HepG2 (cell line): Measurements from ENCODE around the gene XRCC5. TPM values are rescaled to one million over a fixed set of nuclear protein-coding genes. Genes with fewer than 3 reads are reported as not detected.
A peak's percentile ranks its signal among the peaks of the same experiment; 100 is the strongest.

Source experiments
- AGO2 ChIP-seq: fragments of 200-400 bp; formaldehyde crosslinking; optimal IDR thresholded peaks from 2 replicates; pipeline ENCODE3; 2017; ENCODE audit warnings: mild to moderate bottlenecking, low read depth, low read length, moderate library complexity
- CSRNP2 ChIP-seq: sonication (generic); formaldehyde crosslinking; conservative IDR thresholded peaks from 2 replicates; pipeline ENCODE4 v1.8.0; 2022; ENCODE audit warnings: low read depth, missing genetic modification reagents
- HMGA1 ChIP-seq: sonication (generic); formaldehyde crosslinking; conservative IDR thresholded peaks from 2 replicates; pipeline ENCODE4 v1.4.0; 2020; ENCODE audit warnings: missing genetic modification reagents
- HOMEZ ChIP-seq: IDR thresholded peaks from 2 replicates; pipeline ENCODE4 v1.6.1; 2016; ENCODE audit warnings: low read depth
- IRF1 ChIP-seq: sonication (generic); formaldehyde crosslinking; IDR thresholded peaks from 2 replicates; pipeline ENCODE4 v1.4.0; 2020; ENCODE audit warnings: low read depth, mild to moderate bottlenecking, missing genetic modification reagents
- MATR3 ChIP-seq: sonication (generic); formaldehyde crosslinking; IDR thresholded peaks from 2 replicates; pipeline ENCODE4 v1.4.0; 2020; ENCODE audit warnings: missing genetic modification reagents
- POGZ ChIP-seq: sonication (generic); formaldehyde crosslinking; IDR thresholded peaks from 2 replicates; pipeline ENCODE4 v1.4.0; 2020; ENCODE audit warnings: mild to moderate bottlenecking, missing genetic modification reagents
- SMAD1 ChIP-seq: sonication (generic); formaldehyde crosslinking; IDR thresholded peaks from 2 replicates; pipeline ENCODE4 v1.4.0; 2020; ENCODE audit warnings: missing genetic modification reagents, low read depth, mild to moderate bottlenecking, borderline replicate concordance
- SSRP1 ChIP-seq: IDR thresholded peaks from 2 replicates; pipeline ENCODE4 v1.6.1; 2016; ENCODE audit warnings: control low read depth
- ZC3H4 ChIP-seq: sonication (generic); formaldehyde crosslinking; IDR thresholded peaks from 2 replicates; pipeline ENCODE4 v1.4.0; 2020; ENCODE audit warnings: missing genetic modification reagents, borderline replicate concordance
- ZFP36L1 ChIP-seq: sonication (generic); formaldehyde crosslinking; IDR thresholded peaks from 2 replicates; pipeline ENCODE4 v1.8.0; 2022; ENCODE audit warnings: mild to moderate bottlenecking, missing genetic modification reagents, moderate library complexity
- ZNF101 ChIP-seq: sonication (generic); formaldehyde crosslinking; IDR thresholded peaks from 2 replicates; pipeline ENCODE4 v1.4.0; 2020; ENCODE audit warnings: mild to moderate bottlenecking, low read depth, missing genetic modification reagents, borderline replicate concordance
- ZNF318 ChIP-seq: sonication (generic); formaldehyde crosslinking; IDR thresholded peaks from 2 replicates; pipeline ENCODE4 v1.4.0; 2020; ENCODE audit warnings: mild to moderate bottlenecking, missing genetic modification reagents
- ZNF329 ChIP-seq: sonication (generic); formaldehyde crosslinking; IDR thresholded peaks from 2 replicates; pipeline ENCODE4 v1.9.0; 2021; ENCODE audit warnings: low read depth, mild to moderate bottlenecking, missing genetic modification reagents
- ZNF446 ChIP-seq: sonication (generic); formaldehyde crosslinking; IDR thresholded peaks from 2 replicates; pipeline ENCODE4 v1.5.0; 2020; ENCODE audit warnings: mild to moderate bottlenecking, missing genetic modification reagents
- ZNF616 ChIP-seq: sonication (generic); formaldehyde crosslinking; IDR thresholded peaks from 2 replicates; pipeline ENCODE4 v1.5.0; 2020; ENCODE audit warnings: low read depth, mild to moderate bottlenecking, missing genetic modification reagents
- ZSCAN21 ChIP-seq: sonication (generic); formaldehyde crosslinking; IDR thresholded peaks from 2 replicates; pipeline ENCODE4 v1.8.0; 2022; ENCODE audit warnings: mild to moderate bottlenecking, missing genetic modification reagents, moderate library complexity, borderline replicate concordance
- polyA plus RNA-seq, 8 experiments: library from polyadenylated mRNA; depleted of rRNA in 3 of 8; stranded (reverse) in 7 of 8; unstranded in 1 of 8; fragments of >200 nt; fragmentation: Illumina TruSeq in 4 of 8; extraction: Trizol in 4 of 8; gene quantifications; 2 replicates each; pipeline versions ENCODE4 v1.2.1 to v1.2.3, GENCODE V29; 2011 to 2016; ENCODE audit warnings: low read depth in 4 of 8, missing spikeins in 1 of 8, mixed read lengths in 1 of 8; ENCODE audit not compliant: insufficient read depth in 1 of 8
- total RNA-seq, 5 experiments: library from RNA; depleted of rRNA; stranded (reverse); fragments of >200 nt; fragmentation: Illumina TruSeq; extraction: Trizol; gene quantifications; 2 replicates each; pipeline ENCODE4 v1.2.3, GENCODE V29; 2016; ENCODE audit warnings: low read depth in 1 of 5

XRCC5 gene
- total and polyA plus RNA-seq, 2 of the 13 experiments (the other 11 are each of a cell fraction or from before 2014, with no cell fraction given): 264 to 454 TPM

- TF ChIP-seq ZNF318 (CRISPR knock-in tag): no peak
- no peak for TF ChIP-seq ZFP36L1 (CRISPR knock-in tag)
- TF ChIP-seq CSRNP2 (CRISPR knock-in tag): no peak
- no peak for TF ChIP-seq ZNF446
- no peak for TF ChIP-seq HOMEZ (CRISPR knock-in tag)
- TF ChIP-seq ZNF616 (CRISPR knock-in tag): no peak
- TF ChIP-seq SSRP1 (CRISPR knock-in tag): peak; percentile 43; the same call in 1 of the 2 replicates
- no peak for TF ChIP-seq POGZ
- no peak for TF ChIP-seq HMGA1 (CRISPR knock-in tag)
- no peak for TF ChIP-seq ZSCAN21 (CRISPR knock-in tag)
- no peak for TF ChIP-seq MATR3
- TF ChIP-seq AGO2: peak; percentile 33
- TF ChIP-seq ZNF101 (CRISPR knock-in tag): no peak
- TF ChIP-seq IRF1 (CRISPR knock-in tag): no peak
- no peak for TF ChIP-seq ZNF329 (CRISPR knock-in tag)
- TF ChIP-seq SMAD1 (CRISPR knock-in tag): no peak
- peak; percentile 92; the same call in 1 of the 2 replicates for TF ChIP-seq ZC3H4 (CRISPR knock-in tag)
These were observed 710 bp upstream of the XRCC5 start (continued) for GRCh38 chr2:216108310-216108966.
